Suppressor macrophage treated with lipopolysaccharide for 1 hour (primary cell): ENCODE measurements around the gene MROH7.

Source experiments
- DNase-seq, 3 donors: peaks; one replicate each; pipeline ENCODE4 v3.0.0-alpha.2; 2020 to 2022

The MROH7 gene

GRCh38 chr1:54701066-54701465 lies 59.5 kb downstream of the MROH7 start:
- no peak for DNase-seq

GRCh38 chr1:54701996-54702395 lies 60.4 kb downstream of the MROH7 start:
- no peak for DNase-seq

GRCh38 chr1:54703471-54703870 lies 61.9 kb downstream of the MROH7 start:
- no peak for DNase-seq

- no peak for DNase-seq
Measured at GRCh38 chr1:54705153-54705552, 63.6 kb downstream of the MROH7 start.

- no peak for DNase-seq
Measured at GRCh38 chr1:54706419-54706818, 64.8 kb downstream of the MROH7 start.

GRCh38 chr1:54708385-54708784 lies 66.8 kb downstream of the MROH7 start:
- DNase-seq, result no peak

GRCh38 chr1:54709547-54710292 lies 68.1 kb downstream of the MROH7 start:
- DNase-seq, result no peak

GRCh38 chr1:54710434-54710833 lies 68.8 kb downstream of the MROH7 start:
- DNase-seq, result no peak

- DNase-seq, result no peak
Measured at GRCh38 chr1:54710841-54711240, 69.3 kb downstream of the MROH7 start.

- no peak for DNase-seq
Measured at GRCh38 chr1:54711536-54711935, 70.0 kb downstream of the MROH7 start.

- no peak for DNase-seq
Measured at GRCh38 chr1:54714881-54715492, 73.4 kb downstream of the MROH7 start.

GRCh38 chr1:54715493-54716298 lies 74.1 kb downstream of the MROH7 start, which contains the start of gene TTC4:
TSS of gene TTC4 (plus strand) at chr1:54715861. CDS start at chr1:54715909, 48 bp downstream.
- peak; percentile 90 to 98 (median 95) for DNase-seq

GRCh38 chr1:54716299-54717047 lies 74.9 kb downstream of the MROH7 start:
- DNase-seq, result peak; percentile 60 to 88 (median 77)

- no peak for DNase-seq
Measured at GRCh38 chr1:54721719-54722118, 80.1 kb downstream of the MROH7 start.

- no peak for DNase-seq
Measured at GRCh38 chr1:54723985-54724384, 82.4 kb downstream of the MROH7 start.

- no peak for DNase-seq
Measured at GRCh38 chr1:54724771-54725170, 83.2 kb downstream of the MROH7 start.

GRCh38 chr1:54728027-54728426 lies 86.4 kb downstream of the MROH7 start:
- no peak for DNase-seq

GRCh38 chr1:54736685-54737084 lies 95.1 kb downstream of the MROH7 start:
- DNase-seq, result no peak

GRCh38 chr1:54738244-54738643 lies 96.7 kb downstream of the MROH7 start:
- no peak for DNase-seq

- DNase-seq, result no peak
Measured at GRCh38 chr1:54741531-54741930, 99.9 kb downstream of the MROH7 start.

- no peak for DNase-seq
Measured at GRCh38 chr1:54742282-54742681, 100.7 kb downstream of the MROH7 start.

- DNase-seq, result no peak
Measured at GRCh38 chr1:54743416-54744226, 102.0 kb downstream of the MROH7 start.
